VCaP (cell line): Measurements from ENCODE around the gene FAM200C.
"Not testable (repeated sequence)": the region's sequence is repeated elsewhere in the genome, so short reads cannot be mapped to it uniquely, and the experiment has no call there.

Source experiments
- H3K27ac ChIP-seq: fragments of 450-650 bp; 2 replicates; pipeline ENCODE4 v1.5.1; 2017
- TF ChIP-seq, protein P1 (sequence below): fragments of 450-650 bp; conservative IDR thresholded peaks from 2 replicates; pipeline ENCODE4 v1.5.1; 2017; ENCODE audit warnings: mild to moderate bottlenecking, moderate library complexity

Gene FAM200C

DNA sequence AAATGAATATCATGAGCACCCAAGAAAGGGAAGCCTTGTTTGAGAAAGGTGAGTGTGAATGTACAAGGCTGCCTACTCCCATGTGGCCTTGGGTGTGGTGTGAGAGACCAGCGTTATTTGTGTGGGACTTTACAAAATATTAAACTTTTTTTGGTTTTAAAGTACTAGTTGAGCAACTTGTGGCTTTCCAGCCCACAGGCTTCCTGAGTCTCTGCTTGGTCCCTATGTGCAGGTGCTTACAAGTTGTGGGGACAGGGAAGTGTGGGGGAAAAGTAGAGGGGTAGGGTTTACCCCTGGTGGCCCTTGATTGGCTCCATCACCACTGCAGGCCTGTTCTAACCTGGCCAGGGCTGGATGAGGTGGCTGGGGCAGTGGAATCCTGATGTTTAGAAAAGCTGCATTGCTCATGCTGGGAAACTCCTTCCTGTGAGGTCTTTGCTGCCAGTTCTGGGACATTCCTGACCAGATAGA lies 41.5 kb upstream of the FAM200C start:
- no peak overlapping the region for H3K27ac ChIP-seq
- TF ChIP-seq, protein P1, sequence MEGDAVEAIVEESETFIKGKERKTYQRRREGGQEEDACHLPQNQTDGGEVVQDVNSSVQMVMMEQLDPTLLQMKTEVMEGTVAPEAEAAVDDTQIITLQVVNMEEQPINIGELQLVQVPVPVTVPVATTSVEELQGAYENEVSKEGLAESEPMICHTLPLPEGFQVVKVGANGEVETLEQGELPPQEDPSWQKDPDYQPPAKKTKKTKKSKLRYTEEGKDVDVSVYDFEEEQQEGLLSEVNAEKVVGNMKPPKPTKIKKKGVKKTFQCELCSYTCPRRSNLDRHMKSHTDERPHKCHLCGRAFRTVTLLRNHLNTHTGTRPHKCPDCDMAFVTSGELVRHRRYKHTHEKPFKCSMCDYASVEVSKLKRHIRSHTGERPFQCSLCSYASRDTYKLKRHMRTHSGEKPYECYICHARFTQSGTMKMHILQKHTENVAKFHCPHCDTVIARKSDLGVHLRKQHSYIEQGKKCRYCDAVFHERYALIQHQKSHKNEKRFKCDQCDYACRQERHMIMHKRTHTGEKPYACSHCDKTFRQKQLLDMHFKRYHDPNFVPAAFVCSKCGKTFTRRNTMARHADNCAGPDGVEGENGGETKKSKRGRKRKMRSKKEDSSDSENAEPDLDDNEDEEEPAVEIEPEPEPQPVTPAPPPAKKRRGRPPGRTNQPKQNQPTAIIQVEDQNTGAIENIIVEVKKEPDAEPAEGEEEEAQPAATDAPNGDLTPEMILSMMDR: no peak

DNA sequence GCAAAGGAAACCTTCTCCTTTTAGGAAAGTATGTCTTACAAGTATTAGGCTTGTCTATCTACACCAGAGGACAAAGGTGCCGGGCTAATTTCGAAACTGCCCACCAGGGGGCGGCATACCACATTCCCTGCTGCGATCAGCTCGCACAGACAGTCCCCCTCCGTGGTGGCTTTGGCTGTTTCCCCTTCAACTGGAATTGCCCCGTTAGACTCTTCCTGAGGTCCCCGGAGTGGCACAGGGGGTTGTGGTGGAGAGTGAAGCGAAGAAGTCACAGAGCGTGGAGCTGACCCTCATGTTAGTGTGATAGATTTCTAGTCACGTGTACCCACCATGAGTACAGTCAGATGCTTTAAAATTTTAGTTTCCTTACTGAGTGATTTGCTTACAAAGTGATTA lies 39.3 kb upstream of the FAM200C start:
- TF ChIP-seq, protein P1: peak; percentile 82
- no peak overlapping the region for H3K27ac ChIP-seq

DNA sequence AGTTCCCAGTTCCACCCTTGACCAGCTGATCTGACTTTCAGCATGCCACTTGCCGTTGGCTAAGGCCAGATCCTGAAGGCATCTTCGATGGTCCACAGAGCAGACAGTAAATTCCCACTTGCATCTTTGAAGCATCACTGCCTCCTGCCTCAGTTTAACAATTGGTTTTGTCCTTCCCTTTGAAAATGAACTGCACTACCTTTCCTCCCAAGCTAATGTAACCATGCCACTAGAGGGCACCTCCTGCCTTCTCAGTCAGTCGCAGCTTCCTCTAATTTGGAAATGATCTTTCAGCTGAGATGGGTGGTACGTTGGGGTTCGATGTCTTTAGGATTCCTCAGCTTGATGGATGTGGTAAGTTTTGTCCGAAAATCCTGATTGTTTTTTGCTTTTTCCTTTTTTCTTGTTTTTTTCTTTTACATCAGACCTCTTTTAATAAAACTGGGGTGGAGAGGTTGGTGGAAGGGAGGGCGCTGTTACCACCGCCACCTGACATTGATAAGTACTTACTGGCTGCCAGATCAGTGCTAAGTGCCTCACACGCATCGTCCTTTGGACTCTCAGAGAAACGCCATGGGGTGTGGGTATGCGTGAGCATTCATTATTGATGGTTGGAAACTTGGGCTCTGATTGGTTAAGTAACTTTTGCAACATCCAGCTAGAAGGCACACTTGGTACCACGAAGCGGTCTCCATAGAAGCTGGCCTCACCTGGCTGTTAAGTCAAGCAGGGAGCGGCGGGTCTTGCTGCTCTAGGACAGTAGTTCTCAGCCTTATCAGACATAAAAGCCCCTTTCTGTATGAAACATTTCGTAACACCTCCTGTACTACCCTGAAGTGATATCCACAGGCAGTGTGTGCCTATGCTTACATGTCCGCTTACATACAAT lies 38.7 kb upstream of the FAM200C start:
- TF ChIP-seq, protein P1: peak; percentile 71
- H3K27ac ChIP-seq: no peak overlapping the region

DNA sequence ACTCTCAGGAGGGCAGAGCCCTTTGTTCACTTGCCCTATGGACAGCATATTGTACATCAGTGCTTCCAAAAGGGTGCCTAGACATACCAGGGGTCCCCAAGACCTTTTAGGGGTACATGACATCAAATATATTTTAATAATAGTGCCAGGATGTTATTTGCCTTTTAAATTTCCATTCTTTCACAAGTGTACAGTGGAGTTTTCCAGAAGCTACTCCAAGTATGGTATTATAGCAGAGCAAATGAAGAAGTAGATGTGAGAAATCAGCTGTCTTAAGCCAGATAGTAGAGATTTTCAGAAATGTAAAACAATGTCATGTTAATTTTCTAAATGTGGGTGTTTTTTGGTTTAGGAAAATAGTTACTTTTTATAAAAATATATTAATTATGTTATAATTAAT lies 37.4 kb upstream of the FAM200C start:
- no peak overlapping the region for H3K27ac ChIP-seq
- TF ChIP-seq, protein P1: no peak

DNA sequence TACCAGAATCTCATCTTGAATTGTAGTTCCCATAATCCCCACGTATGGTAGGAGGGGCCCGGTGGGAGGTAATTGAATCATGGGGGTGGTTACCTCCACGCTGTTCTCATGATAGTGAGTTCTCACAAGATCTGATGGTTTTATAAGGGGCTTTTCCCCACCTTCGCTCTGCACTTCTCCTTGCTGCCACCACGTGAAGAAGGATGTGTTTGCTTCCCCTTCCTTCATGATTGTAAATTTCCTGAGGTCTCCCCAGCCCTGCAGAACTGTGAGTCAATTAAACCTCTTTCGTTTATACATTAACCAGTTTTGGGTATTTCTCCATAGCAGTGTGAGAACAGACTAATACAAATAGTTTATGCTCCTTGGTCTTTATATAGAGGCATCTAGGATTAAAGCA lies 36.8 kb upstream of the FAM200C start:
- H3K27ac ChIP-seq: not testable (repeated sequence)

DNA sequence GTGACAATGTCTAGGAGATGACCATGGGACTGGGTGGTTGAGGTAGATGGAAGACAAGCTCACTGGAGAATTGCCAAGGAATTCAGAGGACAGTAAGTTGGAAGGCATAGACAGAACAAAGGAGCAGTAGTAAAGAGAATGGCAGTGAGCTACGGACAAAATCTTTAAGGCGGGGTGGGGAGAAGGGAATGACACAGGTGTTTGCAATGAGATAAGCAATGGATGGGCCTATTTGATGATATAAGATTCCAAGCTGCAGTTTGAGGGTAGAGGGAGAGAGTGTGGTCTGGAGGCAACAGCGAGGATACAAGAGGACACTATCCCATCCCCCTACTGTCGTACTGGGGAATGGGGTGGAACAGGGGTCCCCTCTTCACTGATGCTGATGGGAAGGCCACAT lies 36.2 kb upstream of the FAM200C start:
- TF ChIP-seq, protein P1: no peak
- no peak overlapping the region for H3K27ac ChIP-seq

DNA sequence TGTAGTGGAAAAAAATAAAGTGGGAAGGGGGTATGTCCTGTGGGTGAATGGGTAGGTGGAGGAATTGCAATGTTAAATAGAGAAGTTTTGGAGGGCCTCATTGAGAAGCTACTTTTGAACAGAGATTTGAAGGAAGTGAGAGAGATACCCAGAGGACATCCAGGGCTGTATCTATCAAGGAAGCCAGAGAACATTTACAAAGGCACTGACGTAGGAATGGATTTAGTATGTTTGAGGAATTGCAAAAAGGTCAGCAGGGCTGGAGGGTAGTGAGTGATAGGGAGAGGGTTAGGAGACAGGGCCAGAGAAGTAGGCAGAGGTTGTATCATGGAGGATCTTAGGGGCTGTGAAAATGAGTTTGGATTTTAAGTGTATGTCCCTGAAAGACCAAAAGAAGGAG lies 35.7 kb upstream of the FAM200C start:
- TF ChIP-seq, protein P1: no peak
- no peak overlapping the region for H3K27ac ChIP-seq

DNA sequence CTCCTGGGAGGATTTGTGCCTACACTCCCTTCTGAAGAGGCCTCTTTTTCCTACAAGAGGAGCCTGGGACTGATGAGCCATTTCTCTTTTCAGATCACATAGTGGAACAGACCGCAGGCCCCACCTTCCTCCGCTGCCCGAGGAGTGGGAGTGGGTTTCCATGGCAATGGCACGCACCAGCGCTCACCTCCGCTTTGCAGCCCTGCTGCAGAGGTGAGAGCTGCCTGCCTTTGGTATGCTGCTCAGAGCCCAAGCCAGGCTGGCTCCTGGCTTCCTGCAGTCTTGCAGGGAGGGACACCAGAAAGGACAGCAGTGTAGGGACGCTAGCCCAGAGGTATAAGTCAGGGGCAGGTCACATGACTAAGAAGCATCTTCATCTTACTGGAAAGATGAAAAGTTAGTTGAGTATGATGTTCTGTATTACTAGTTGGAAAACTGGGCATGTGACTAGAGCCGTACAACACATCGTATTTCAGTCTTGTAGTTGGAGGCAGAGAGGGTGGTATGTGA lies 34.2 kb upstream of the FAM200C start:
- H3K27ac ChIP-seq: peak overlapping the region; percentile 8; the same call in 1 of the 2 replicates
- TF ChIP-seq, protein P1: no peak
